Adipocyte (in vitro differentiated cells): ENCODE measurements around the gene ZFP91.
"Not testable (repeated sequence)": the region's sequence is repeated elsewhere in the genome, so short reads cannot be mapped to it uniquely, and the experiment has no call there.

Source experiments
- DNase-seq: peaks from one replicate; pipeline ENCODE4 v3.0.0-alpha.2; 2015; ENCODE audit warnings: low read depth
- H3K27me3 ChIP-seq: replicated peaks from 2 replicates; pipeline ENCODE4 v1.7.0; 2013; ENCODE audit warnings: mild to moderate bottlenecking, low read length, moderate library complexity; ENCODE audit not compliant: control insufficient read depth, insufficient read depth
- H3K36me3 ChIP-seq: 2 replicates; pipeline ENCODE4 v1.7.0; 2013; ENCODE audit warnings: low read length, mild to moderate bottlenecking, moderate library complexity; ENCODE audit not compliant: control insufficient read depth, insufficient read depth, severe bottlenecking
- H3K4me1 ChIP-seq: 2 replicates; pipeline ENCODE4 v1.7.0; 2013; ENCODE audit warnings: mild to moderate bottlenecking, low read length, moderate library complexity; ENCODE audit not compliant: control insufficient read depth, insufficient read depth
- H3K4me3 ChIP-seq: 2 replicates; pipeline ENCODE4 v1.7.0; 2013; ENCODE audit warnings: mild to moderate bottlenecking, low read length, moderate library complexity
- H3K9ac ChIP-seq: 2 replicates; pipeline ENCODE4 v1.7.0; 2013; ENCODE audit warnings: mild to moderate bottlenecking, low read length, moderate library complexity
- H3K9me3 ChIP-seq: 2 replicates; pipeline ENCODE4 v1.7.0; 2013; ENCODE audit warnings: mild to moderate bottlenecking, low read length, moderate library complexity; ENCODE audit not compliant: control insufficient read depth

Gene ZFP91

GRCh38 chr11:58578635-58579191, at the start of gene ZFP91:
Gene ZFP91, plus strand, starts transcription at chr11:58579063. Its CDS starts 219 bp downstream, at chr11:58579282.
- Histone ChIP-seq H3K27me3 (no peaks in the 10 kb centered on the region), H3K9ac (peak within 1 kb of the TSS; percentile 99), H3K9me3 (no peaks in the 10 kb centered on the region), H3K4me1 (peaks cover 68% of the 10 kb centered on the region), H3K4me3 (peak within 1 kb of the TSS; percentile 91), H3K36me3 (no peaks in the 10 kb centered on the region)
- DNase-seq: peak; percentile 100

GRCh38 chr11:58530236-58530635, 48.6 kb upstream of the ZFP91 start:
- Histone ChIP-seq H3K9me3 (no peaks in the 10 kb centered on the region), H3K36me3 (peaks cover 3% of the 10 kb centered on the region), H3K4me3 (no peak overlapping the region), H3K9ac (no peak overlapping the region), H3K4me1 (no peaks in the 10 kb centered on the region), H3K27me3 (no peaks in the 10 kb centered on the region)
- DNase-seq: no peak

- no peak for DNase-seq
- Histone ChIP-seq H3K36me3 (peaks cover 3% of the 10 kb centered on the region), H3K4me3 (no peak overlapping the region), H3K27me3 (no peaks in the 10 kb centered on the region), H3K9me3 (no peaks in the 10 kb centered on the region), H3K9ac (no peak overlapping the region), H3K4me1 (no peaks in the 10 kb centered on the region)
Measured at GRCh38 chr11:58531865-58532341, 47.0 kb upstream of the ZFP91 start.

GRCh38 chr11:58546841-58547240, 32.0 kb upstream of the ZFP91 start:
- H3K36me3 ChIP-seq: peaks cover 56% of the 10 kb centered on the region
- no peaks in the 10 kb centered on the region for H3K9me3 ChIP-seq

GRCh38 chr11:58549644-58550043, 29.2 kb upstream of the ZFP91 start:
- Histone ChIP-seq H3K4me1 (peaks cover 3% of the 10 kb centered on the region), H3K4me3 (no peak overlapping the region), H3K9ac (no peak overlapping the region), H3K36me3 (peaks cover 81% of the 10 kb centered on the region), H3K9me3 (no peaks in the 10 kb centered on the region), H3K27me3 (no peaks in the 10 kb centered on the region)
- DNase-seq: no peak

More at GRCh38 chr11:58546841-58547240, 32.0 kb upstream of the ZFP91 start:
- no peak overlapping the region for H3K4me3 ChIP-seq
- DNase-seq: no peak
- no peaks in the 10 kb centered on the region for H3K27me3 ChIP-seq
- peaks cover 3% of the 10 kb centered on the region for H3K4me1 ChIP-seq
- no peak overlapping the region for H3K9ac ChIP-seq

GRCh38 chr11:58560842-58561241, 18.0 kb upstream of the ZFP91 start:
- no peak for DNase-seq
- H3K4me3 ChIP-seq: no peak overlapping the region
- peaks cover 11% of the 10 kb centered on the region for H3K36me3 ChIP-seq
- H3K4me1 ChIP-seq: peaks cover 12% of the 10 kb centered on the region
- H3K9ac ChIP-seq: no peak overlapping the region
- H3K9me3 ChIP-seq: no peaks in the 10 kb centered on the region
- no peaks in the 10 kb centered on the region for H3K27me3 ChIP-seq

- peaks cover 11% of the 10 kb centered on the region for H3K36me3 ChIP-seq
- H3K27me3 ChIP-seq: no peaks in the 10 kb centered on the region
- H3K4me3 ChIP-seq: peak overlapping the region; percentile 51
- no peak for DNase-seq
- H3K4me1 ChIP-seq: peaks cover 12% of the 10 kb centered on the region
- no peaks in the 10 kb centered on the region for H3K9me3 ChIP-seq
- peak overlapping the region; percentile 19 for H3K9ac ChIP-seq
Measured at GRCh38 chr11:58561394-58562098, 17.3 kb upstream of the ZFP91 start.

GRCh38 chr11:58562375-58562800, 16.5 kb upstream of the ZFP91 start:
- Histone ChIP-seq H3K9ac (peak overlapping the region; percentile 19), H3K4me1 (peaks cover 12% of the 10 kb centered on the region)

GRCh38 chr11:58564231-58564630, 14.6 kb upstream of the ZFP91 start:
- no peaks in the 10 kb centered on the region for H3K27me3 ChIP-seq
- H3K4me3 ChIP-seq: no peak overlapping the region
- H3K9me3 ChIP-seq: no peaks in the 10 kb centered on the region
- no peak overlapping the region for H3K9ac ChIP-seq
- H3K36me3 ChIP-seq: peaks cover 19% of the 10 kb centered on the region
- H3K4me1 ChIP-seq: peaks cover 12% of the 10 kb centered on the region
- DNase-seq: no peak

More at GRCh38 chr11:58562375-58562800, 16.5 kb upstream of the ZFP91 start:
- no peaks in the 10 kb centered on the region for H3K27me3 ChIP-seq
- DNase-seq: no peak
- H3K9me3 ChIP-seq: no peaks in the 10 kb centered on the region
- H3K36me3 ChIP-seq: peaks cover 11% of the 10 kb centered on the region
- H3K4me3 ChIP-seq: no peak overlapping the region

GRCh38 chr11:58567889-58568512, 10.9 kb upstream of the ZFP91 start:
- H3K27me3 ChIP-seq: no peaks in the 10 kb centered on the region
- no peak overlapping the region for H3K9ac ChIP-seq
- H3K9me3 ChIP-seq: no peaks in the 10 kb centered on the region
- no peak overlapping the region for H3K4me3 ChIP-seq
- H3K4me1 ChIP-seq: peaks cover 10% of the 10 kb centered on the region
- DNase-seq: peak; percentile 75
- H3K36me3 ChIP-seq: peaks cover 17% of the 10 kb centered on the region

- Histone ChIP-seq H3K36me3 (peaks cover 14% of the 10 kb centered on the region), H3K9ac (peak overlapping the region; percentile 99), H3K4me1 (peaks cover 54% of the 10 kb centered on the region), H3K4me3 (peak overlapping the region; percentile 70)
- H3K9me3 ChIP-seq, H3K27me3 ChIP-seq, DNase-seq: not testable (repeated sequence)
Measured at GRCh38 chr11:58572906-58573305, 6.0 kb upstream of the ZFP91 start.
